Motor neuron (in vitro differentiated cells): Measurements from ENCODE around the gene C1orf35. TPM values are rescaled to one million over a fixed set of nuclear protein-coding genes. Genes with fewer than 3 reads are reported as not detected.
A peak's percentile ranks its signal among the peaks of the same experiment; 100 is the strongest.

Source experiments
- ATAC-seq, 8 experiments: fragments of 200-7000 bp; cut with Tn5 transposase; replicated peaks in 6 of 8; 2 replicates each; pipeline ENCODE4 v1.8.0; 2021; ENCODE audit warnings: mild to moderate bottlenecking in 8 of 8, moderate library complexity in 8 of 8
- H3K27ac ChIP-seq, 2 donors: fragments of 250-450 bp; sonication (Bioruptor Pico); 2 replicates each; pipeline ENCODE4 v1.9.0; 2021; ENCODE audit warnings: antibody characterized with exemption in 2 of 2, mild to moderate bottlenecking in 2 of 2, moderate library complexity in 1 of 2
- H3K4me1 ChIP-seq, 2 donors: fragments of 250-450 bp; sonication (Bioruptor Pico); replicated peaks in 1 of 2; 2 replicates each; pipeline ENCODE4 v1.6.1; 2021; ENCODE audit warnings: antibody characterized with exemption in 2 of 2, mild to moderate bottlenecking in 2 of 2, moderate library complexity in 1 of 2
- H3K4me3 ChIP-seq, 5 donors: fragments of 250-450 bp; sonication (Bioruptor Pico); 2 replicates each; pipeline ENCODE4 v1.9.0; 2021; ENCODE audit warnings: antibody characterized with exemption in 5 of 5, mild to moderate bottlenecking in 5 of 5, moderate library complexity in 4 of 5
- WGBS, 10 experiments: fragments of 450-650 bp; shearing (Covaris generic); methylation state at CpG; one replicate each; pipeline ENCODE4 v1.0.0; 2022; 5-methylcytosine and 5-hydroxymethylcytosine counted together
- in situ Hi-C, 9 experiments: fragments of 400-800 bp; cut with MboI; loops; one replicate each; pipeline ENCODE4 v1.15.0; 2021; ENCODE audit warnings: low sequenced_read_pairs in 9 of 9, low pct_unique_long_range_greater_than_20kb in 2 of 9; ENCODE audit not compliant: unreplicated experiment in 9 of 9
- total RNA-seq, 8 experiments: library from RNA; unstranded; fragments of 300-600 nt; gene quantifications; 2 replicates each; pipeline versions ENCODE4 v1.2.3 to v1.2.4, GENCODE V29; 2022

C1orf35 gene
- 100 to 1,000 TPM in 1 of 8 experiments, 10 to 100 TPM in 6, 1 to 10 TPM in 1; 8.1 to 126 (median 19.9) TPM for total RNA-seq

- in situ Hi-C loops, result no loop called here
- Histone ChIP-seq H3K27ac (peak within 1 kb of the TSS; percentile 82 to 92), H3K4me1 (peaks cover 7 to 14% of the 10 kb centered on the region in 2 donors), H3K4me3 (peak within 1 kb of the TSS; percentile 60 to 94 (median 90))
- ATAC-seq, result peak; percentile 72 to 87 (median 82)
- WGBS, 10 experiments, result 0% methylated on average over 4 to 41 of the region's 104 CpGs; no CpG with 5 or more reads in 4 of the 10 experiments
These were observed at the start of gene C1orf35 for GRCh38 chr1:228102791-228103620. C1orf35 (minus strand) TSS chr1:228103325; CDS start chr1:228103227, 98 bp downstream.

- H3K4me3 ChIP-seq, result no peak overlapping the region
- no peak overlapping the region for H3K27ac ChIP-seq
- no peak for ATAC-seq
- WGBS, 10 experiments, result 0 to 100% (median 79%) methylated on average over 1 to 3 of the region's 3 CpGs; no CpG with 5 or more reads in 3 of the 10 experiments
- H3K4me1 ChIP-seq, result peaks cover 22 to 27% of the 10 kb centered on the region in 2 donors
- in situ Hi-C loops, result no loop called here
These were observed 49.8 kb upstream of the C1orf35 start for GRCh38 chr1:228152918-228153258.

- H3K4me3 ChIP-seq, result no peak overlapping the region
- no peak overlapping the region for H3K27ac ChIP-seq
- no peak for ATAC-seq
- in situ Hi-C loops, result no loop called here
- peaks cover 22 to 27% of the 10 kb centered on the region in 2 donors for H3K4me1 ChIP-seq
- WGBS, 10 experiments, result 87 to 100% (median 92%) methylated on average over 2 to 5 of the region's 19 CpGs; no CpG with 5 or more reads in 6 of the 10 experiments
These were observed 49.2 kb upstream of the C1orf35 start for GRCh38 chr1:228152097-228152917.

GRCh38 chr1:228151180-228151925, 48.2 kb upstream of the C1orf35 start:
- Histone ChIP-seq H3K4me1 (peaks cover 22 to 27% of the 10 kb centered on the region in 2 donors), H3K4me3 (no peak overlapping the region), H3K27ac (peak overlapping the region in 1 of 2 donors; percentile 30)
- in situ Hi-C loops, result no loop called here
- peak in 6 of 8 experiments; percentile 1 to 5 (median 2) for ATAC-seq
- 77 to 95% (median 85%) methylated on average over 3 to 4 of the region's 12 CpGs; no CpG with 5 or more reads in 6 of the 10 experiments for WGBS, 10 experiments

DNA sequence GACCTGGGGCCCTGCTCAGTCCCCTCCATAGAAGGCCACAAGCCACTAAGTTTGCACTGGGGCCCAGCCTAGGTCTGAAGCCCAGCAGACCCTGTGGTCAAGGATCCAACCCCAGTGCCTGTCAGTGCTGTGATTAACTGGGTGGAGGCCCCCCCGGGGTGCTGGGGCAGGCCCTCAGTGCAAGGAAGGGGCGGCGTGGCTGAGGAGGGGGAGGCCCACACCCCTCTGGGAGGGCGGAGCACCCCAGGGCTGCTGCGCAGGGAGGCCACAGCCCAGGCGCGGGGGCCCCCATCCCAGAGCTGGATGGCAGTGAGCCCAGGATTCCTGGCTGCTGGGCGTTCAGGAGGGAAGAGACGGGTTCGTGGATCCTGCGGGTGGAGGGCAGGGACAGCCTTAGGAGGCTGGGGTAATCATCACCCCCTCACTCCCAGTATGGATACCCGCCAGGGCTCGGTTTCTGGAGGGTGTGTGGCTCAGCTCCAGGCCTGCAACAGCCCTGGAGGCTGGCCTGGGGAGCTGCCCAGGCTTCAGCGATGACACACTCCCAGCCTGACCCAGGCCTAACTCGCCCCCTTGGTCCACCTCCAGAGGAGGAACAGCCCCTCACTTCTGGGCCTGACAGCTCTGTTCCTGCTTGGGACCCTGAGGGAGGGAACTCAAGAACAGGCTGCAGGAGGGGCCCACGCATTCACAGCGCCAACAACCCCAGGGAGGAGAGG, 47.5 kb upstream of the C1orf35 start:
- WGBS, 10 experiments, result 35 to 92% (median 74%) methylated on average over 2 to 10 of the region's 17 CpGs; no CpG with 5 or more reads in 5 of the 10 experiments

DNA sequence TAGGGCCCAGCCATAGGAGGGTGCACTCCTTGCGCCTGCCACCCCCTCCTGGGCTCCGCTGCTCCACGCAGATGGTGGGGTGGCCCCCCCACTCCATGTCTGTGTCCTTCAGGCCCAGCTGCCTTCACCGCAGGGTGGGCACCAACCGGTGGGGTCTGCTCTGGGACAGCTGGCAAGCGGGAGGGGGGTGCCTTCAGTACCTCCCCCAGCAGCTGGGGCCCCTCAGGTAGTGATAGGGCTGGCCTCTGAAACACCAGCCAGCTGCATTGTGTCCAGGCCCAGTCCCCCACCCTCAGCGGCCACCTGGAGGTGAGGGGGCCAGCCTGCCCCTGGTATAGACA, 47.0 kb upstream of the C1orf35 start:
- peaks cover 22 to 27% of the 10 kb centered on the region in 2 donors for H3K4me1 ChIP-seq
- H3K4me3 ChIP-seq, result no peak overlapping the region
- peak in 4 of 8 experiments; percentile 1 to 27 (median 8) for ATAC-seq
- 60 to 67% methylated on average over 1 to 3 of the region's 7 CpGs; no CpG with 5 or more reads in 8 of the 10 experiments for WGBS, 10 experiments
- in situ Hi-C loops, result no loop called here
- H3K27ac ChIP-seq, result peak overlapping the region; percentile 29 to 30

More for the DNA sequence above, 47.5 kb upstream of the C1orf35 start:
- peak; percentile 25 to 49 (median 42) for ATAC-seq
- Histone ChIP-seq H3K4me1 (peaks cover 22 to 27% of the 10 kb centered on the region in 2 donors), H3K27ac (peak overlapping the region in 1 of 2 donors; percentile 30), H3K4me3 (no peak overlapping the region)
- in situ Hi-C loops, result no loop called here

DNA sequence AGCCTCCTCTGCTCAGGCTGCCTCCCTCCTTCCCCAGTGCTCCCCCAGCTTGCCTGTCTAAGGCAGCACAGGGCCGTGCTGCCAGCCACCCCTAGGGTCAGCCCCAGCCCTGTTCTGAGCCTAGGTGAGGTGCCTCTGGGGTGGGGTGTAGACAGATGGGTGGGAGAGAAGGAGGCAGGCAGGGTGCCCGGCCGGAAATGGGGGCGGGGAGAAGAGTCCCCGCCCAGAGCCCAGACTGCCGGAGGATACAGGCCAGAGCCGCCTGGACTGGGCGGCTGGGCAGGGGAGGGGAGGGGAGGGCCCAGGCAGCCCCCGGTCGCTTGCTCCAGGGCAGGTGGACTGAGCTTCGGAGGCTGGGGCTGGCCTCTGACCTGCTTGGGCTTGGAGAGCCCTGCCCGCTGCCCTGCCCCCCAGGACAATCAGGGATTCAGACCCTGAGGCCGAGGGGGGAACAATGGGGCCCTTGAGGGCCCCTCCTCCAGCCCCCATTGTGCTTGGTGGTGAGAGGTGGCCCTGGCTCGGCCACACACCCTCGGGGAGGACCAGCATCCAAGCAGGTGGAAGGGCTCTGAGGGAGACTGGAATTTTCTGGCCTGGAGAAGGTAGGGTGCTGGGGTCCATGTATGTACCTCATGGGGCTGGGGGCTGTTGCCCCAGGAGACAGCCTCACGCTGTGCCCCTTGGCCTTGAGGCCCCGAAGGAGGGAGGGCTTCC, 46.4 kb upstream of the C1orf35 start, which contains the start of gene GJC2:
TSS of gene GJC2 (plus strand) at position 525 of the 714 bp plus-strand sequence. CDS start 7,829 bp downstream, outside the sequence.
- peak; percentile 7 to 73 (median 56) for ATAC-seq
- peaks cover 22 to 27% of the 10 kb centered on the region in 2 donors for H3K4me1 ChIP-seq
- in situ Hi-C loops, result no loop called here
- H3K4me3 ChIP-seq, result no peak within 1 kb of the TSS
- WGBS, 10 experiments, result 0 to 28% (median 0%) methylated on average over 1 to 4 of the region's 17 CpGs; no CpG with 5 or more reads in 7 of the 10 experiments
- peak within 1 kb of the TSS; percentile 29 to 30 for H3K27ac ChIP-seq

DNA sequence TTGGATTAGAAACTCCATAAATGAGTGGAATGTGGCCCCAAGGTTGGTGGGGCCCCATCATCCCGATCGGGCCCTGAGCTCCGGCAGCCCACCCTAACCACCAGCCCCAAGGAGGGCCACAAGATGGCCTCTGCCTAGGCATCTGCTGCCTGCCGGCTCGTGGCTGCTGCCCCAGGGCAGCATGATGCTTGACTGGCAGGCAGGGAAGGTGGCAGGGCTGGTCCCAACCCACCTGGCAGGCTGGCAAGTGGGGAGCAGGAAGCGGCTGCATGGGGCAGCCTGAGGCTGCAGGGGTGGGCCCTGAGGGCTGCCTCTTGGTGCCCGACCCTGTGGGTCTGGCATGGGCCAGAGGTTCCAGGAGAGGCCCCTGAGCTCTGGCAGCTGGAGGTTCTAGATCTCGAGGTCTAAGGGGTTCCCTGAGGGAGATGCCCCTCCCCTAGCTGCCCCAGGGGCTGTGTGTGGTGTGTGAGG, 45.8 kb upstream of the C1orf35 start:
- no peak overlapping the region for H3K4me3 ChIP-seq
- H3K27ac ChIP-seq, result peak overlapping the region in 1 of 2 donors; percentile 30
- in situ Hi-C loops, result no loop called here
- no peak for ATAC-seq
- 0 to 93% (median 87%) methylated on average over 1 to 5 of the region's 8 CpGs; no CpG with 5 or more reads in 7 of the 10 experiments for WGBS, 10 experiments
- peaks cover 22 to 27% of the 10 kb centered on the region in 2 donors for H3K4me1 ChIP-seq

GRCh38 chr1:228148196-228148861, 45.2 kb upstream of the C1orf35 start:
- no peak for ATAC-seq
- in situ Hi-C loops, result no loop called here
- H3K27ac ChIP-seq, result no peak overlapping the region
- no peak overlapping the region for H3K4me3 ChIP-seq
- 60 to 100% (median 96%) methylated on average over 1 to 7 of the region's 18 CpGs; no CpG with 5 or more reads in 4 of the 10 experiments for WGBS, 10 experiments
- peaks cover 27 to 33% of the 10 kb centered on the region in 2 donors for H3K4me1 ChIP-seq

- H3K4me1 ChIP-seq, result peaks cover 31 to 38% of the 10 kb centered on the region in 2 donors
- WGBS, 10 experiments, result 100% methylated on average over 1 to 2 of the region's 4 CpGs; no CpG with 5 or more reads in 8 of the 10 experiments
- no peak overlapping the region for H3K4me3 ChIP-seq
- ATAC-seq, result no peak
- H3K27ac ChIP-seq, result no peak overlapping the region
- in situ Hi-C loops, result no loop called here
These were observed 44.6 kb upstream of the C1orf35 start for GRCh38 chr1:228147768-228148167.

DNA sequence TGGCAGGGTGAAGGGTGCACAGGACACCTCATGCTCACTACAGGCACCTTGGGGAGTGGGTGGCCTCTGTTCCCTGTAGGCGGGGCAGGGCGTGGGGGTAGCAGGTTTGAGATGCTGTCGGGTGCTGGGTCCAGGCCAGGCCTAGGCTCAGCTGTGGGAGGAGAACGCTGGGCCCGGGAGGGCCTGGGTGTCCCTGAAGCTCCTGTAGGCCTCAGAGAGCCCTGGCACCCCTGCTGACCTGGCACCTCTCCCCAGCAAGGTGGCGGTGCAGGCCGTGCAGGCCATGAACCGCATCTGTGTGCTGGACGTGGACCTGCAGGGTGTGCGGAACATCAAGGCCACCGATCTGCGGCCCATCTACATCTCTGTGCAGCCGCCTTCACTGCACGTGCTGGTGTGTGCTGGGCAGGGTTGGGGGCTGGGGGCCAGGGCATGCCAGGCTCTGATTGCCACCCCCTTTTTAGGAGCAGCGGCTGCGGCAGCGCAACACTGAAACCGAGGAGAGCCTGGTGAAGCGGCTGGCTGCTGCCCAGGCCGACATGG, 44.1 kb upstream of the C1orf35 start:
- ATAC-seq, result no peak
- H3K27ac ChIP-seq, result no peak overlapping the region
- H3K4me1 ChIP-seq, result peaks cover 37 to 43% of the 10 kb centered on the region in 2 donors
- 80 to 100% (median 93%) methylated on average over 1 to 10 of the region's 20 CpGs; no CpG with 5 or more reads in 4 of the 10 experiments for WGBS, 10 experiments
- no peak overlapping the region for H3K4me3 ChIP-seq
- in situ Hi-C loops, result no loop called here
